Breast epithelium (tissue), 4 donors: ENCODE results near the gene CBLN3. TPM values are rescaled to one million over a fixed set of nuclear protein-coding genes. Genes with fewer than 3 reads are reported as not detected.
A peak's percentile ranks its signal among the peaks of the same experiment; 100 is the strongest.

Source experiments
- DNase-seq, 2 donors: peaks; one replicate each; pipeline ENCODE4 v3.0.0-alpha.2; 2019; ENCODE audit warnings: low spot score in 2 of 2
- H3K27ac ChIP-seq, 2 donors: fragments of 200-600 bp; sonication (generic) in 1 of 2; one replicate each; pipeline ENCODE4 v1.5.1; 2016 to 2019; ENCODE audit warnings: mild to moderate bottlenecking in 1 of 2
- H3K27me3 ChIP-seq, 2 donors: fragments of 200-600 bp; sonication (generic) in 1 of 2; one replicate each; pipeline versions ENCODE4 v1.5.1 to v1.6.0; 2017 to 2019; ENCODE audit warnings: control low read depth in 1 of 2, mild to moderate bottlenecking in 1 of 2
- H3K36me3 ChIP-seq: fragments of 200-600 bp; one replicate; pipeline ENCODE4 v1.5.1; 2019
- H3K4me1 ChIP-seq, 2 donors: fragments of 200-600 bp; sonication (generic); one replicate each; pipeline ENCODE4 v1.5.1; 2016 to 2019; ENCODE audit warnings: control low read depth in 1 of 2
- H3K4me3 ChIP-seq, 3 donors: fragments of 200-600 bp; sonication (generic); 1 replicate in 2 of 3; 2 replicates in 1 of 3; pipeline ENCODE4 v1.5.1; 2016 to 2019; ENCODE audit warnings: mild to moderate bottlenecking in 3 of 3, moderate library complexity in 2 of 3
- H3K9me3 ChIP-seq, 2 donors: fragments of 200-600 bp; sonication (generic) in 1 of 2; one replicate each; pipeline ENCODE4 v1.5.1; 2016 to 2019; ENCODE audit warnings: control low read depth in 1 of 2
- POLR2A ChIP-seq: fragments of 450-650 bp; IDR thresholded peaks from one replicate; pipeline ENCODE4 v1.6.1; 2016; ENCODE audit warnings: antibody characterized with exemption, mild to moderate bottlenecking, moderate library complexity
- POLR2AphosphoS5 ChIP-seq, 3 donors: sonication (generic); formaldehyde crosslinking; IDR thresholded peaks; one replicate each; pipeline ENCODE4 v1.6.1; 2017; ENCODE audit warnings: antibody characterized with exemption in 3 of 3
- intact Hi-C: fragments of 100-400 bp; cut with DNase I; formaldehyde crosslinking; loops from one replicate; pipeline ENCODE4 v1.15.1; 2023; ENCODE audit warnings: low total_unique reads
- total RNA-seq, 3 donors: library from RNA; depleted of rRNA; stranded (reverse); fragments of >200 nt; gene quantifications; one replicate each; pipeline ENCODE4 v1.1.0, GENCODE V29; 2016
- TF ChIP-seq, protein P1 (sequence below), 3 donors: fragments of 450-650 bp; IDR thresholded peaks; one replicate each; pipeline ENCODE4 v1.5.1; 2016 to 2017; ENCODE audit warnings: antibody characterized with exemption in 3 of 3, mild to moderate bottlenecking in 3 of 3, moderate library complexity in 3 of 3

CBLN3 gene
- total RNA-seq, 3 donors from 2014 or later = 1.6 to 3.8 (median 2.3) TPM

DNA sequence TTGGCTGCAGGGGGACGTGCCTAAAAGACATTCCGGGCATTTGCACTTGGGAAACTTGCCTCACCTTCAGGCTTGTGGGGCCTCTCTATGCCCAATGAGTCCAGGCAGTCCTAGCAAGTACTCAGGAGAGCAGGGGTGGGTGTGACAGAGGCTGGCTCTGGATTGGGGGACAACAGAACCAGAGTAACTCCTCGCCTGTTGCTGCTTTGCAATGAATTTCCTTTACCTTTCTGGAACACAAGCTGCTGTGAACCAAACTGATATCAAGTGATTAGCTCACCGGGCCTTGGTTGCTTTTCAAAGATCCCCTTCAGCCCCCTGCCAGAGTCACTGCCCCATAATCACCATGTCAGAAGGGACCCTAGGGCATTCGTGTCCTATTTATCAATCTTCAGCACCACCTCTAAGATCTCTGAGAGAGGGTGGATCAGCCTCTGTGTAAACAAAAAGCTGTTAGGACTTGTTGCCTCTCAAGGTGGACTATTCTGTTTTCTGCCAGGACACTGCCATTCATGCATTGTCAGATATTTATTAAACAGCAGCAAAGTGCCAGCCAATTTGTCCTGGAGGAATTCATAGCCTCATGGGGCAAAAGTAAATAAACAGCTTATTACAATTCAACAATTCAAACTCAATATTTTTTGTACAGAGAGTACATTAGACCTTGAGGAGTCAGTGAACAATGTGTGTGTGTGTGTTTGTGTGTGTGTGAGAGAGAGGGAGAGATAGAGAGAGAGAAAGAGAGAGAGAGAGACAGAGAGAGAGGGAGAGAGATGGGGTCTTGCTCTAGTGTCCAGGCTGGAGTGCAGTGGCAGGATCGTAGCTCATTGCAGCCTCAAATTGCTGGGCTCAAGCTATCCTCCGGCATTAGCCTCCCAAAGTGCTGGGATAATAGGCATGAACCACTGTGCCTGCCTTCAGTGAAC is 50.2 kb downstream of the CBLN3 start:
- Histone ChIP-seq H3K36me3 (no peaks in the 10 kb centered on the region), H3K27me3 (no peaks in the 10 kb centered on the region), H3K4me1 (no peaks in the 10 kb centered on the region), H3K4me3 (no peak overlapping the region), H3K9me3 (no peaks in the 10 kb centered on the region), H3K27ac (peak overlapping the region in 1 of 2 donors; percentile 63)
- intact Hi-C loops = no loop called here
- no peak for DNase-seq
- TF ChIP-seq POLR2AphosphoS5 (IDR thresholded peaks at IDR 0.05) (no peak), POLR2A (no peak)
- TF ChIP-seq, protein P1, sequence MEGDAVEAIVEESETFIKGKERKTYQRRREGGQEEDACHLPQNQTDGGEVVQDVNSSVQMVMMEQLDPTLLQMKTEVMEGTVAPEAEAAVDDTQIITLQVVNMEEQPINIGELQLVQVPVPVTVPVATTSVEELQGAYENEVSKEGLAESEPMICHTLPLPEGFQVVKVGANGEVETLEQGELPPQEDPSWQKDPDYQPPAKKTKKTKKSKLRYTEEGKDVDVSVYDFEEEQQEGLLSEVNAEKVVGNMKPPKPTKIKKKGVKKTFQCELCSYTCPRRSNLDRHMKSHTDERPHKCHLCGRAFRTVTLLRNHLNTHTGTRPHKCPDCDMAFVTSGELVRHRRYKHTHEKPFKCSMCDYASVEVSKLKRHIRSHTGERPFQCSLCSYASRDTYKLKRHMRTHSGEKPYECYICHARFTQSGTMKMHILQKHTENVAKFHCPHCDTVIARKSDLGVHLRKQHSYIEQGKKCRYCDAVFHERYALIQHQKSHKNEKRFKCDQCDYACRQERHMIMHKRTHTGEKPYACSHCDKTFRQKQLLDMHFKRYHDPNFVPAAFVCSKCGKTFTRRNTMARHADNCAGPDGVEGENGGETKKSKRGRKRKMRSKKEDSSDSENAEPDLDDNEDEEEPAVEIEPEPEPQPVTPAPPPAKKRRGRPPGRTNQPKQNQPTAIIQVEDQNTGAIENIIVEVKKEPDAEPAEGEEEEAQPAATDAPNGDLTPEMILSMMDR (IDR thresholded peaks at IDR 0.05) = no peak

GRCh38 chr14:24378327-24378726 is 51.1 kb downstream of the CBLN3 start:
- H3K27me3 ChIP-seq = no peaks in the 10 kb centered on the region
- H3K4me3 ChIP-seq = no peak overlapping the region
- H3K4me1 ChIP-seq = no peaks in the 10 kb centered on the region
- H3K27ac ChIP-seq = peak overlapping the region in 1 of 2 donors; percentile 63
- intact Hi-C loops = no loop called here
- no peaks in the 10 kb centered on the region for H3K36me3 ChIP-seq
- no peak for DNase-seq
- no peaks in the 10 kb centered on the region for H3K9me3 ChIP-seq
- TF ChIP-seq, protein P1 (IDR thresholded peaks at IDR 0.05) = no peak

DNA sequence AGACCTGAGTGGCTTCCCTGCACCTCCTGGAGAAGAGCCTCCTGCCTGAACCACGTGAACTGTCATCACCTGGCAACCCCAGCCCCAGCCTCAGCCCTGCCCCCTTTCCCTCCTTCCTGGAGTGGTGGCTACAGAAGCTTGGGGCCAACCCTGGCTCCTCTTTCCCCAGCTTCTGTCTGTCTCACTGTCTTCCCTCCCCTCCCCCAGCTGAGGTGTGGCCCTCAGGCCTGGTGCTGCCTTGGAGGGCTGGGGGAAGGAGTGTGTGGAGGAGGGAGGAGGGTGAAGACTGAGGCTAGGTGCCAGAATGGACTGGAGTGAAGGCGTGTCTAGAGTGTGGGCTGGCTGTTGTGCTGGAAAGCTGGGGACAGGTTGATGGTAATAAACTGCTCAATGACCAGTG is 51.8 kb downstream of the CBLN3 start:
- Histone ChIP-seq H3K27ac (peak overlapping the region in 1 of 2 donors; percentile 63), H3K36me3 (no peaks in the 10 kb centered on the region), H3K4me1 (no peaks in the 10 kb centered on the region), H3K4me3 (no peak overlapping the region), H3K27me3 (no peaks in the 10 kb centered on the region), H3K9me3 (no peaks in the 10 kb centered on the region)
- TF ChIP-seq, protein P1 (IDR thresholded peaks at IDR 0.05) = no peak
- no peak for TF ChIP-seq POLR2AphosphoS5 (IDR thresholded peaks at IDR 0.05)
- no peak for TF ChIP-seq POLR2A
- intact Hi-C loops = no loop called here
- DNase-seq = peak in 1 of 2 donors; percentile 48

DNA sequence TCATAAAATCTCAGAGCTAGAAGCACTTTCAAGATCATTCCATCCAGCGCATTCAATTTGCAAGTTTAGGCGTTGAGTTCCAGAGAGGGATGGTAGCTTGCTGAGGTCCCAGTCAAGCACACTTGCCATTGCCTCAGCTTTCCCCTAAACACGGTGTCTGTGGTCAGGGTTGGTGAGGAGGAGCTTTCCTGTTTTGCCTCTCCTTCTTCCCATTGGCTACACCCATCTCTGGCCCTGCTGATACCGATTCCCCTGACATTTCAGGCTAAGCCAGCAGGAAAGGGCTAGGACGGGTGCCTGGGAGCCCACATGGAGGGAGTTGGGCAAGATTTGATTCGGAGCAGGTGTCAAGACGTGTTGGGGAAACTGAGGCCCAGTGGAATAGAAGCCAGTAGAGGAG is 52.3 kb downstream of the CBLN3 start:
- intact Hi-C loops = no loop called here
- no peaks in the 10 kb centered on the region for H3K36me3 ChIP-seq
- no peaks in the 10 kb centered on the region for H3K9me3 ChIP-seq
- H3K27ac ChIP-seq = peak overlapping the region in 1 of 2 donors; percentile 63
- no peaks in the 10 kb centered on the region for H3K4me1 ChIP-seq
- no peak for DNase-seq
- no peaks in the 10 kb centered on the region for H3K27me3 ChIP-seq
- no peak overlapping the region for H3K4me3 ChIP-seq
- TF ChIP-seq POLR2AphosphoS5 (IDR thresholded peaks at IDR 0.05) (no peak), POLR2A (no peak)
- TF ChIP-seq, protein P1 (IDR thresholded peaks at IDR 0.05) = no peak

Other genes starting within 250 kb of the CBLN3 start
- 10 to 100 TPM; 17.0 to 41.6 (median 21.7) TPM for gene IPO4, start 240.9 kb downstream of the CBLN3 start, total RNA-seq
- gene TM9SF1, start 234.2 kb downstream of the CBLN3 start, total RNA-seq = 10 to 100 TPM; 52.3 to 75.7 (median 71.1) TPM
- gene TSSK4, start 224.0 kb downstream of the CBLN3 start, total RNA-seq = 1 to 10 TPM in 1 of 3 donors, not detected in 2; 1.3 TPM
- gene CHMP4A, start 216.2 kb downstream of the CBLN3 start, total RNA-seq = 10 to 100 TPM; 66.5 to 88.8 (median 85.0) TPM
- 10 to 100 TPM; 13.1 to 20.8 (median 17.1) TPM for gene MDP1, start 213.6 kb downstream of the CBLN3 start, total RNA-seq
- gene NEDD8, start 197.3 kb downstream of the CBLN3 start, total RNA-seq = 100 to 1,000 TPM; 118 to 165 (median 150) TPM
- 10 to 100 TPM; 59.3 to 74.6 (median 66.1) TPM for gene GMPR2, start 196.7 kb downstream of the CBLN3 start, total RNA-seq
- 10 to 100 TPM; 53.1 to 71.9 (median 55.5) TPM for gene TINF2, start 187.0 kb downstream of the CBLN3 start, total RNA-seq
- gene TGM1, start 166.5 kb downstream of the CBLN3 start, total RNA-seq = 10 to 100 TPM in 1 of 3 donors, 1 to 10 TPM in 1, under 1 TPM in 1; 0.32 to 18.7 (median 1.6) TPM
- gene RABGGTA, start 158.1 kb downstream of the CBLN3 start, total RNA-seq = 10 to 100 TPM; 24.8 to 41.6 (median 34.4) TPM
- gene DHRS1, start 129.9 kb downstream of the CBLN3 start, total RNA-seq = 10 to 100 TPM; 21.9 to 45.7 (median 32.1) TPM
- 10 to 100 TPM; 18.4 to 21.0 (median 19.0) TPM for gene NOP9, start 129.8 kb downstream of the CBLN3 start, total RNA-seq
- gene CIDEB, start 121.7 kb downstream of the CBLN3 start, total RNA-seq = 10 to 100 TPM in 2 of 3 donors, 1 to 10 TPM in 1; 8.0 to 14.4 (median 10.4) TPM
- 10 to 100 TPM in 1 of 3 donors, 1 to 10 TPM in 2; 8.5 to 11.1 (median 9.4) TPM for gene LTB4R2, start 119.5 kb downstream of the CBLN3 start, total RNA-seq
- 10 to 100 TPM in 2 of 3 donors, 1 to 10 TPM in 1; 5.7 to 18.4 (median 12.8) TPM for gene LTB4R, start 118.2 kb downstream of the CBLN3 start, total RNA-seq
- 10 to 100 TPM; 13.8 to 60.6 (median 27.7) TPM for gene ADCY4, start 94.6 kb downstream of the CBLN3 start, total RNA-seq
- gene RIPK3, start 89.7 kb downstream of the CBLN3 start, total RNA-seq = 10 to 100 TPM; 10.7 to 13.4 (median 12.0) TPM
- gene NFATC4, start 61.5 kb downstream of the CBLN3 start, total RNA-seq = 10 to 100 TPM; 28.6 to 67.2 (median 32.8) TPM
- gene NYNRIN, start 30.7 kb downstream of the CBLN3 start, total RNA-seq = 1 to 10 TPM; 6.4 to 8.2 (median 7.7) TPM
- gene KHNYN, start 286 bp upstream of the CBLN3 start, total RNA-seq = 10 to 100 TPM; 48.5 to 68.1 (median 63.9) TPM
- 10 to 100 TPM; 42.1 to 63.4 (median 53.4) TPM for gene SDR39U1, start 13.1 kb upstream of the CBLN3 start, total RNA-seq
- 1 to 10 TPM in 1 of 3 donors, under 1 TPM in 1, not detected in 1; 0.66 to 7.2 TPM for gene CMA1, start 78.6 kb upstream of the CBLN3 start, total RNA-seq
- 10 to 100 TPM in 1 of 3 donors, under 1 TPM in 2; 0.59 to 25.3 (median 0.98) TPM for gene CTSG, start 146.6 kb upstream of the CBLN3 start, total RNA-seq
- gene GZMH, start 180.0 kb upstream of the CBLN3 start, total RNA-seq = 1 to 10 TPM in 1 of 3 donors, under 1 TPM in 2; 0.80 to 1.3 (median 0.98) TPM
- gene GZMB, start 204.5 kb upstream of the CBLN3 start, total RNA-seq = 1 to 10 TPM in 2 of 3 donors, not detected in 1; 1.3 to 2.2 TPM